Measurements from ENCODE around the gene H1-8.

DNA sequence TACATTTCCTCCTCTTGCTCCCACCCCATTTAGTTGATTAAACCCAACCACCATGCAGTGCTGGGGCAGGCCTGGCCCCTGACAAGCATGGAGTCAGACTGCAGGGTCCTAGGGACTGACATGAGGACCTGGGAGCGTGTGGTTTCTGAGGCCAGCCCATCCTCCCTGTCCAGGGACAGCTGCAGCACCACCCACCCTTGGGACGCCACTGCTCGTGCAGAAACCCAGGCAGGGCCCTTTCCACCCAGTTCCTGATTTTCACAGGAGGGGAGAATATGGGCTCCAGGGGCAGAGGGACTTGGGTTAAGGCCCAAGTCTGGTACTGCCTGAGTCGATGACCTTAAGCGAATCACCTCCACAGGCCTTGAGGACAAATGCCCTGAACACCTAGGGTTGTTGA is 39.8 kb downstream of the H1-8 start:
- TF ChIP-seq ARNTL (CRISPR knock-in tag; IDR thresholded peaks at IDR 0.05; ENCODE audit: borderline replicate concordance, low read depth) (no peak), TOX (CRISPR knock-in tag; IDR thresholded peaks at IDR 0.05; ENCODE audit: borderline replicate concordance) (no peak), ZFP3 (CRISPR knock-in tag; IDR thresholded peaks at IDR 0.05) (no peak), SNAI2 (CRISPR knock-in tag; IDR thresholded peaks at IDR 0.05) (no peak)
- TF ChIP-seq, protein P1, sequence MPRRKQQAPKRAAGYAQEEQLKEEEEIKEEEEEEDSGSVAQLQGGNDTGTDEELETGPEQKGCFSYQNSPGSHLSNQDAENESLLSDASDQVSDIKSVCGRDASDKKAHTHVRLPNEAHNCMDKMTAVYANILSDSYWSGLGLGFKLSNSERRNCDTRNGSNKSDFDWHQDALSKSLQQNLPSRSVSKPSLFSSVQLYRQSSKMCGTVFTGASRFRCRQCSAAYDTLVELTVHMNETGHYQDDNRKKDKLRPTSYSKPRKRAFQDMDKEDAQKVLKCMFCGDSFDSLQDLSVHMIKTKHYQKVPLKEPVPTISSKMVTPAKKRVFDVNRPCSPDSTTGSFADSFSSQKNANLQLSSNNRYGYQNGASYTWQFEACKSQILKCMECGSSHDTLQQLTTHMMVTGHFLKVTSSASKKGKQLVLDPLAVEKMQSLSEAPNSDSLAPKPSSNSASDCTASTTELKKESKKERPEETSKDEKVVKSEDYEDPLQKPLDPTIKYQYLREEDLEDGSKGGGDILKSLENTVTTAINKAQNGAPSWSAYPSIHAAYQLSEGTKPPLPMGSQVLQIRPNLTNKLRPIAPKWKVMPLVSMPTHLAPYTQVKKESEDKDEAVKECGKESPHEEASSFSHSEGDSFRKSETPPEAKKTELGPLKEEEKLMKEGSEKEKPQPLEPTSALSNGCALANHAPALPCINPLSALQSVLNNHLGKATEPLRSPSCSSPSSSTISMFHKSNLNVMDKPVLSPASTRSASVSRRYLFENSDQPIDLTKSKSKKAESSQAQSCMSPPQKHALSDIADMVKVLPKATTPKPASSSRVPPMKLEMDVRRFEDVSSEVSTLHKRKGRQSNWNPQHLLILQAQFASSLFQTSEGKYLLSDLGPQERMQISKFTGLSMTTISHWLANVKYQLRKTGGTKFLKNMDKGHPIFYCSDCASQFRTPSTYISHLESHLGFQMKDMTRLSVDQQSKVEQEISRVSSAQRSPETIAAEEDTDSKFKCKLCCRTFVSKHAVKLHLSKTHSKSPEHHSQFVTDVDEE (CRISPR knock-in tag; IDR thresholded peaks at IDR 0.05): no peak
